Skeletal muscle tissue (tissue), 4 donors: Measurements from ENCODE around the gene IER3. TPM values are rescaled to one million over a fixed set of nuclear protein-coding genes. Genes with fewer than 3 reads are reported as not detected.
A peak's percentile ranks its signal among the peaks of the same experiment; 100 is the strongest.
"Not testable (repeated sequence)": the region's sequence is repeated elsewhere in the genome, so short reads cannot be mapped to it uniquely, and the experiment has no call there.

ENCODE experiments used
- H3K27ac ChIP-seq: one replicate; pipeline ENCODE4 v1.7.0; 2013; ENCODE audit warnings: mild to moderate bottlenecking, low read depth, low read length, inconsistent platforms
- H3K27me3 ChIP-seq, 3 donors: one replicate each; pipeline ENCODE4 v1.7.0; 2013; ENCODE audit warnings: low read length in 3 of 3; ENCODE audit not compliant: control insufficient read depth in 3 of 3, insufficient read depth in 3 of 3
- H3K36me3 ChIP-seq, 3 donors: one replicate each; pipeline ENCODE4 v1.7.0; 2013; ENCODE audit warnings: low read length in 3 of 3; ENCODE audit not compliant: control insufficient read depth in 3 of 3, insufficient read depth in 3 of 3
- H3K4me1 ChIP-seq, 3 donors: one replicate each; pipeline ENCODE4 v1.7.0; 2013; ENCODE audit warnings: low read length in 3 of 3, mild to moderate bottlenecking in 3 of 3; ENCODE audit not compliant: control insufficient read depth in 3 of 3, insufficient read depth in 3 of 3
- H3K4me3 ChIP-seq, 3 donors: one replicate each; pipeline ENCODE4 v1.7.0; 2013; ENCODE audit warnings: low read length in 3 of 3
- H3K9ac ChIP-seq, 3 donors: one replicate each; pipeline ENCODE4 v1.7.0; 2013; ENCODE audit warnings: low read length in 3 of 3, mild to moderate bottlenecking in 3 of 3, moderate library complexity in 2 of 3, low read depth in 1 of 3
- H3K9me3 ChIP-seq, 3 donors: one replicate each; pipeline ENCODE4 v1.7.0; 2013; ENCODE audit warnings: low read length in 3 of 3; ENCODE audit not compliant: control insufficient read depth in 3 of 3
- total RNA-seq: library from RNA; depleted of rRNA; stranded (reverse); fragments of >200 nt; gene quantifications from one replicate; pipeline ENCODE4 v1.2.3, GENCODE V29; 2014
- donor health status: Osteomylitis.

IER3 gene
- total RNA-seq, 1 donor from 2014 or later = 4.2 TPM

DNA sequence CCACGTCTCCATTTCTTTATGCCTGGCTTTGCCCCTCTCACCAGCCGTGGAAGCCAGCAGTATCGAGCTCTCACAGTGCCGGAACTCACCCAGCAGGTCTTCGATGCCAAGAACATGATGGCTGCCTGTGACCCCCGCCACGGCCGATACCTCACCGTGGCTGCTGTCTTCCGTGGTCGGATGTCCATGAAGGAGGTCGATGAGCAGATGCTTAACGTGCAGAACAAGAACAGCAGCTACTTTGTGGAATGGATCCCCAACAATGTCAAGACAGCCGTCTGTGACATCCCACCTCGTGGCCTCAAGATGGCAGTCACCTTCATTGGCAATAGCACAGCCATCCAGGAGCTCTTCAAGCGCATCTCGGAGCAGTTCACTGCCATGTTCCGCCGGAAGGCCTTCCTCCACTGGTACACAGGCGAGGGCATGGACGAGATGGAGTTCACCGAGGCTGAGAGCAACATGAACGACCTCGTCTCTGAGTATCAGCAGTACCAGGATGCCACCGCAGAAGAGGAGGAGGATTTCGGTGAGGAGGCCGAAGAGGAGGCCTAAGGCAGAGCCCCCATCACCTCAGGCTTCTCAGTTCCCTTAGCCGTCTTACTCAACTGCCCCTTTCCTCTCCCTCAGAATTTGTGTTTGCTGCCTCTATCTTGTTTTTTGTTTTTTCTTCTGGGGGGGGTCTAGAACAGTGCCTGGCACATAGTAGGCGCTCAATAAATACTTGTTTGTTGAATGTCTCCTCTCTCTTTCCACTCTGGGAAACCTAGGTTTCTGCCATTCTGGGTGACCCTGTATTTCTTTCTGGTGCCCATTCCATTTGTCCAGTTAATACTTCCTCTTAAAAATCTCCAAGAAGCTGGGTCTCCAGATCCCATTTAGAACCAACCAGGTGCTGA lies 20.3 kb downstream of the IER3 start:
- not testable (repeated sequence) for H3K9ac ChIP-seq, H3K27ac ChIP-seq
- H3K36me3 ChIP-seq = peaks cover 34 to 47% (median 45%) of the 10 kb centered on the region in 3 donors

DNA sequence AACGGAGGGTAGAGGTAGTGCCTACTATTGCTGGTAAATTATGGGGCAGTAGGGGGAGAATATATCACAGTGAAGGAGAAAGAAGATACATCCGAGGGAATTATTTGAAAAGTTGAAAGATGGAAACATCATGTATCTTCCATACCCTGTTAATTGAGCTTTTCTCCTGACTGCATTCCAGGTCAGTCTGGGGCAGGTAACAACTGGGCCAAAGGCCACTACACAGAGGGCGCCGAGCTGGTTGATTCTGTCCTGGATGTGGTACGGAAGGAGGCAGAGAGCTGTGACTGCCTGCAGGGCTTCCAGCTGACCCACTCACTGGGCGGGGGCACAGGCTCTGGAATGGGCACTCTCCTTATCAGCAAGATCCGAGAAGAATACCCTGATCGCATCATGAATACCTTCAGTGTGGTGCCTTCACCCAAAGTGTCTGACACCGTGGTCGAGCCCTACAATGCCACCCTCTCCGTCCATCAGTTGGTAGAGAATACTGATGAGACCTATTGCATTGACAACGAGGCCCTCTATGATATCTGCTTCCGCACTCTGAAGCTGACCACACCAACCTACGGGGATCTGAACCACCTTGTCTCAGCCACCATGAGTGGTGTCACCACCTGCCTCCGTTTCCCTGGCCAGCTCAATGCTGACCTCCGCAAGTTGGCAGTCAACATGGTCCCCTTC lies 21.0 kb downstream of the IER3 start:
- H3K4me3 ChIP-seq, H3K9me3 ChIP-seq, H3K9ac ChIP-seq, H3K27me3 ChIP-seq: not testable (repeated sequence)
- Histone ChIP-seq H3K27ac (peak overlapping the region; percentile 8), H3K4me1 (peaks cover 28 to 42% (median 32%) of the 10 kb centered on the region in 3 donors), H3K36me3 (peaks cover 34 to 47% (median 45%) of the 10 kb centered on the region in 3 donors)

More for the DNA sequence above, 20.3 kb downstream of the IER3 start:
- H3K9me3 ChIP-seq, H3K27me3 ChIP-seq, H3K4me3 ChIP-seq: not testable (repeated sequence)
- H3K4me1 ChIP-seq = peaks cover 27 to 42% (median 31%) of the 10 kb centered on the region in 3 donors

DNA sequence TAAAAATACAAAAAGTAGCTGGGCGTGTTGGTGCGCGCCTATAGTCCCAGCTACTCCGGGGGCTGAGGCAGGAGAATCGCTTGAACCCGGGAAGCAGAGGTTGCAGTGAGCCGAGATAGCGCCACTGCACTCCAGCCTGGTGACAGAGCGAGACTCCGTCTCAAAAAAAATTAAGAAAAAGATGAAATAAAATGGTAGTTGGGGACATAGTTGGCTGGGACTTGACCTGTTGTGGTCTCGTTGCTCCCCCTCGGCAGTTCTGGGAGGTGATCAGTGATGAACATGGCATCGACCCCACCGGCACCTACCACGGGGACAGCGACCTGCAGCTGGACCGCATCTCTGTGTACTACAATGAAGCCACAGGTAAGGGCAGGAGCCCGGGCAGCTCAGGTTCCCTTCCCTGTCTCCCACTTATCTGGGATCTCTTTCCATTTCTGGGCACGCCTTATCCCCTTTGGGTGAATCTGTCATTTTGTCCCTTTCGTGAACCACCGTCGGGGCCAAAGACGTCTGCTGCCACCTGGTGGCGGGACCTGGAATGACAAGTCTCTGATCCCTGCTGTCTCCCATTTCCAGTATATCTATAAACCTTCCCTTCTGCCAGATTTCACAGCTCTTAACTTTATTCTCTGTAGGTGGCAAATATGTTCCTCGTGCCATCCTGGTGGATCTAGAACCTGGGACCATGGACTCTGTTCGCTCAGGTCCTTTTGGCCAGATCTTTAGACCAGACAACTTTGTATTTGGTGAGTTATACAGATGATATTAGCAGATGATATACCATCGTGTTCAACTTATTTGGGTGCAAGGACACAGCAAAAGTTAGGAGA lies 21.9 kb downstream of the IER3 start:
- Histone ChIP-seq H3K4me3 (peak overlapping the region; percentile 71 to 81 (median 74)), H3K4me1 (peaks cover 28 to 42% (median 30%) of the 10 kb centered on the region in 3 donors), H3K27ac (peak overlapping the region; percentile 95), H3K27me3 (no peaks in the 10 kb centered on the region), H3K9me3 (no peaks in the 10 kb centered on the region), H3K36me3 (peaks cover 29 to 40% (median 38%) of the 10 kb centered on the region in 3 donors), H3K9ac (peak overlapping the region in 2 of 3 donors; percentile 79 to 85)

DNA sequence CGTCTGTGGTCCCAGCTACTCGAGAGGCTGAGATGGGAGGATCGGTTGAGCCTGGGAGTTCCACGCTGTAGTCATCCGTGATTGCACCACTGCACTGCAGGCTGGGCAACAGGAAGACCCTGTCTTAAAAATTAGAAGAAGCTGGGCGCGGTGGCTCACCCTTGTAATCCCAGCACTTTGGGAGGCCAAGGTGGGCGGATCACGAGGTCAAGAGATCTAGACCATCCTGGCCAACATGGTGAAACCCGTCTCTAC lies 22.4 kb downstream of the IER3 start:
- H3K4me3 ChIP-seq = peak overlapping the region; percentile 71 to 81 (median 74)
- not testable (repeated sequence) for H3K27me3 ChIP-seq, H3K9me3 ChIP-seq
- H3K4me1 ChIP-seq = peaks cover 28 to 42% (median 30%) of the 10 kb centered on the region in 3 donors
- peak overlapping the region; percentile 95 for H3K27ac ChIP-seq
- peak overlapping the region in 2 of 3 donors; percentile 79 to 85 for H3K9ac ChIP-seq
- peaks cover 25 to 35% (median 33%) of the 10 kb centered on the region in 3 donors for H3K36me3 ChIP-seq

DNA sequence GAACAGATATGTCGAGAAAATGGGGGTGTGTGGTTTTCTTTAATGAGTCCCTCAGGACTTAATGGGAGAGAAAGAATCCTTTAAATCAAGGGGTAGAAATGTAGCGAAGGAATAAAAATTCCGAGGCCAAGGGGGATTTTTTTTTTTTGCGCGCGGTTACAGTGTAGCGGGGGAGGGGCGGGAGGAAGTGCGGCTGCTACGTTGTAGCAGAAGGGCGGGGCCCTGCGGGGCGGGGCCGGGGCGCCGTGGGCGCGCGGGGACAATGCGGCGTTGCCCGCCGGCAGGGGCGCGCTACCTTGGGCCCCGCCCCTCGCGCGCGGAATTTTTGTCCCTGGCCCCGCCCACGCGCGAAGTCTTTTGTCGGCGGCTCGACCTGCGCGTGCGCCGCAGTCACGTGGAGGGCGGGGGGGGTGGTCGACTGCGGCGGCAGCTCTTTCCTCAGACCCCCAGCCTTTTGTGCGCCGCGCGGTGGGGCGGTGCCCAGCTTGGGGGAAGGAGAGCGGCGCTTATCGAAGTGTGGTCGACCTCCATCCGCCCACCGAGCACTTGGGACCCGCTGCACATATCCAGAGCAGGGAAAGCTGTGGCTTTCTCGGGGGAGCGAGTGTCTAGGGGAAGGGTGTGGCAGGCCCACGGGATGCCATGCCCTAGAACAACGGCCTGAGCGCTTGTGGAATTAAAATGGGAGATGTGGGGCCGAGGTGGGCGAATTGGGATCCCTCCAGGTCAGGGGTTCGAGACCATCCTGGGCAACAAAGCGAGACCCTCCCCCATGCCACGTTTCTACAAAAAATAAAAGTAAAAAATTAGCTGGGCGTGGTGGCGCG lies 22.9 kb downstream of the IER3 start:
- Histone ChIP-seq H3K9ac (peak overlapping the region; percentile 91 to 93 (median 92)), H3K9me3 (no peaks in the 10 kb centered on the region), H3K27me3 (no peaks in the 10 kb centered on the region), H3K4me3 (peak overlapping the region; percentile 76 to 98 (median 81)), H3K36me3 (peaks cover 25 to 34% (median 33%) of the 10 kb centered on the region in 3 donors), H3K4me1 (peaks cover 30 to 47% (median 34%) of the 10 kb centered on the region in 3 donors), H3K27ac (peak overlapping the region; percentile 95)

DNA sequence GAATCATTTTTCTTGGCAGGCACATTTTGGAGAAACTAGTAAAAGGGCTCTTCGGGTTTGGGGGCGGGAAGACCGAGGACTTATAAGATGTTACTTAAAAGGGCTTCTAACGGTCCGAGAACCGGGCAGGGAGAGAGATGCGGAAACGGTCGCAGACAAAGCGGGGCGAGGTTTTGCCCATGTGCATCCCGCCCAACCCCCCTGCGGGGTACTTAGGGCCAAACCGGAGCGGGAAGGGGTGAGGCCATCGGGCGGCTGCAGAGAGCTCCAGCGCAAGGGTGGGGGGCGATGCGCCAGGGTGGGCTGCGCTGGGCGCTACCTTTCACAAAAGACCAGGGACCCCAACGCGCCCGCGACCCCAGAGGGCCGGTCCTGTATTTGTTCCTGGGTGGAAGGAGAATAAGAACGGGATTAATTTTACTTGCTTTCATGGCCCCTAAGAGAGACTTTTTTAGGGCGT lies 23.6 kb downstream of the IER3 start:
- peaks cover 30 to 46% (median 35%) of the 10 kb centered on the region in 3 donors for H3K4me1 ChIP-seq
- H3K27me3 ChIP-seq = no peaks in the 10 kb centered on the region

DNA sequence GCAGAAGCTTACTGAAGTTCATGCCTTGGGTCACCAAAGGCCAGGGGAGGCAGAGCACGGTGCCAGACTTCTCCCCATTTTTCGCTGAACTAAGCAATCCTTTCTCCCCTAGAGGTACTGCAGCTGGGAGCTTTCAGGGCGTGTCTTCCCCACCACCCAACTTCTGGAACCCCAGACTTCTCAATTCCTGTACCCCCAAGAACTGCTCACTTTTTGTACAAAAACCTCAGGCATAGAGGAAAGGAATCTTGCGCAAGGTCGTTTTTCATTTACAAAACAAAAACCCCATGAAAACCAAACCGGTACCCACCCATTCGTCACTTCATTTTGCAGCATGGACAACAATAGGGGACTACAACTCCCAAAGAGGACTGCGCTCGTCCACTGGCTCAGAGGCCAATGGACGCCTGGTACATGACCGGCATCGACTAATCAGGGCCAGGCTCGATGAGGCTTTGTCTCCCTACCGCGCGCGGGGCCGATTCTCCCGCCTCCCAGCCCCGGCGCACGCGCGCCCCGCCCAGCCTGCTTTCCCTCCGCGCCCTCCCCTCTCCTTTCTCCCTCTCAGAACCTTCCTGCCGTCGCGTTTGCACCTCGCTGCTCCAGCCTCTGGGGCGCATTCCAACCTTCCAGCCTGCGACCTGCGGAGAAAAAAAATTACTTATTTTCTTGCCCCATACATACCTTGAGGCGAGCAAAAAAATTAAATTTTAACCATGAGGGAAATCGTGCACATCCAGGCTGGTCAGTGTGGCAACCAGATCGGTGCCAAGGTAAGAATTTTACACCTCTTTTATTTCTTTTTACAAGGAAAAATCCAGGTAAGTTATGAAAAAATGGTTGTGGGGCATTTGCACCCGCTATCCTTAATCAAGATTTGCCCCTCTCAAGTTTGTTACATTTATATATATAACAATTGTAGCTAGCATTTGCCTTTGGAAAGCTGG lies 24.3 kb downstream of the IER3 start, which contains the start of gene TUBB:
TUBB (plus strand) TSS at position 562 of the 947 bp plus-strand sequence; CDS start at position 717, 155 bp downstream.
- peak within 1 kb of the TSS; percentile 76 to 98 (median 81) for H3K4me3 ChIP-seq

More for the DNA sequence above, 23.6 kb downstream of the IER3 start:
- peak overlapping the region; percentile 95 for H3K27ac ChIP-seq
- peak overlapping the region; percentile 91 to 93 (median 92) for H3K9ac ChIP-seq
- H3K36me3 ChIP-seq = peaks cover 22 to 30% (median 30%) of the 10 kb centered on the region in 3 donors
- peak overlapping the region; percentile 76 to 98 (median 81) for H3K4me3 ChIP-seq
- H3K9me3 ChIP-seq = no peaks in the 10 kb centered on the region

DNA sequence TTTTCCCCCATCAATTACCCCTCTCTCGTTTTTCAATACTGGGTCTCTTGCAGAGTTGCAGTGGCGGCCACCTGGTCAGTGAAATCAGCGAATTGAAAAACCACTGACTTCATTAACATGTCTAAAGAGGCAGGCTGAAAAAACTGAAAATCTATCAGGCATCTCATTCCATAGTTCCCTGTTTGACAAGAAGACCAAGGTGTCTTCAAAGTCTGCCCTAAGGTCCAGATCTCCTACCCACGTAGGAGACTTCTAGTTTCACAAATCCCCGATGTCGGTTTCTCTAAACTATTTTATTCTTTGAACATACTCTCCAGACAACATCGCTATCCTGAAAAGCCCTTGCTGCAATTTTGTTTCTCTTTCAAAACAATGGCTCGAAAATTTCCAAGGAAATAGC lies 25.0 kb downstream of the IER3 start:
- Histone ChIP-seq H3K27ac (peak overlapping the region; percentile 96), H3K36me3 (peaks cover 22 to 25% (median 24%) of the 10 kb centered on the region in 3 donors), H3K9me3 (no peaks in the 10 kb centered on the region), H3K4me3 (peak overlapping the region; percentile 76 to 98 (median 78)), H3K9ac (peak overlapping the region; percentile 78 to 93 (median 92)), H3K27me3 (no peaks in the 10 kb centered on the region), H3K4me1 (peaks cover 26 to 37% (median 35%) of the 10 kb centered on the region in 3 donors)

More for the DNA sequence above, 24.3 kb downstream of the IER3 start, which contains the start of gene TUBB:
- Histone ChIP-seq H3K9ac (peak within 1 kb of the TSS; percentile 91 to 93 (median 92)), H3K9me3 (no peaks in the 10 kb centered on the region), H3K27ac (peak within 1 kb of the TSS; percentile 96), H3K27me3 (no peaks in the 10 kb centered on the region), H3K36me3 (peaks cover 20 to 26% (median 24%) of the 10 kb centered on the region in 3 donors), H3K4me1 (peaks cover 28 to 43% (median 35%) of the 10 kb centered on the region in 3 donors)
